ENCODE data around the gene MECR. TPM values are rescaled to one million over a fixed set of nuclear protein-coding genes. Genes with fewer than 3 reads are reported as not detected.

MECR gene
- 17.8 TPM for total RNA-seq

- DNase-seq (ENCODE audit: low read depth in 2 of 3, low spot score in 2 of 3) = peak; percentile 79 to 93 (median 91)
Measured at GRCh38 chr1:29230553-29231378, at the start of gene MECR. Gene MECR, minus strand, starts transcription at chr1:29230934. Its CDS starts 28 bp downstream, at chr1:29230906.

- no peak for DNase-seq (ENCODE audit: low read depth in 2 of 3, low spot score in 2 of 3)
Measured at GRCh38 chr1:29279951-29280391, 49.2 kb upstream of the MECR start.

GRCh38 chr1:29279406-29279805 lies 48.7 kb upstream of the MECR start:
- no peak for DNase-seq (ENCODE audit: low read depth in 2 of 3, low spot score in 2 of 3)

- DNase-seq (ENCODE audit: low read depth in 2 of 3, low spot score in 2 of 3) = no peak
Measured at GRCh38 chr1:29278124-29278523, 47.4 kb upstream of the MECR start.

- no peak for DNase-seq (ENCODE audit: low read depth in 2 of 3, low spot score in 2 of 3)
Measured at GRCh38 chr1:29275435-29275834, 44.7 kb upstream of the MECR start.

- no peak for DNase-seq (ENCODE audit: low read depth in 2 of 3, low spot score in 2 of 3)
Measured at GRCh38 chr1:29272147-29272907, 41.6 kb upstream of the MECR start.

- DNase-seq (ENCODE audit: low read depth in 2 of 3, low spot score in 2 of 3) = no peak
Measured at GRCh38 chr1:29271724-29272123, 41.0 kb upstream of the MECR start.

GRCh38 chr1:29270929-29271521 lies 40.3 kb upstream of the MECR start:
- DNase-seq (ENCODE audit: low read depth in 2 of 3, low spot score in 2 of 3) = no peak

- no peak for DNase-seq (ENCODE audit: low read depth in 2 of 3, low spot score in 2 of 3)
Measured at GRCh38 chr1:29269382-29269781, 38.6 kb upstream of the MECR start.

GRCh38 chr1:29267321-29268070 lies 36.8 kb upstream of the MECR start:
- no peak for DNase-seq (ENCODE audit: low read depth in 2 of 3, low spot score in 2 of 3)

GRCh38 chr1:29266912-29267311 lies 36.2 kb upstream of the MECR start:
- no peak for DNase-seq (ENCODE audit: low read depth in 2 of 3, low spot score in 2 of 3)

GRCh38 chr1:29264773-29265389 lies 34.1 kb upstream of the MECR start:
- no peak for DNase-seq (ENCODE audit: low read depth in 2 of 3, low spot score in 2 of 3)

GRCh38 chr1:29260531-29260930 lies 29.8 kb upstream of the MECR start:
- DNase-seq (ENCODE audit: low read depth in 2 of 3, low spot score in 2 of 3) = no peak

GRCh38 chr1:29259802-29260441 lies 29.2 kb upstream of the MECR start:
- DNase-seq (ENCODE audit: low read depth in 2 of 3, low spot score in 2 of 3) = peak in 1 of 3 donors; percentile 28

- peak in 1 of 3 donors; percentile 28 for DNase-seq (ENCODE audit: low read depth in 2 of 3, low spot score in 2 of 3)
Measured at GRCh38 chr1:29258976-29259801, 28.5 kb upstream of the MECR start.

GRCh38 chr1:29258189-29258975 lies 27.6 kb upstream of the MECR start:
- no peak for DNase-seq (ENCODE audit: low read depth in 2 of 3, low spot score in 2 of 3)

GRCh38 chr1:29256979-29257804 lies 26.5 kb upstream of the MECR start:
- DNase-seq (ENCODE audit: low read depth in 2 of 3, low spot score in 2 of 3) = no peak

Measured in hematopoietic multipotent progenitor cell (in vitro differentiated cells).